ENCODE results near the gene CCL3.
"Not testable (repeated sequence)": the region's sequence is repeated elsewhere in the genome, so short reads cannot be mapped to it uniquely, and the experiment has no call there.

CCL3 gene

GRCh38 chr17:36089888-36090836, at the start of gene CCL3:
Gene CCL3, minus strand, starts transcription at chr17:36090143. Its CDS starts 85 bp downstream, at chr17:36090058.
- DNase-seq, result no peak

- DNase-seq, result no peak
These were observed 46.5 kb upstream of the CCL3 start for GRCh38 chr17:36136439-36136838.

GRCh38 chr17:36136036-36136435, 46.1 kb upstream of the CCL3 start:
- DNase-seq, result no peak

- no peak for DNase-seq
These were observed 45.5 kb upstream of the CCL3 start for GRCh38 chr17:36135465-36135864.

- DNase-seq, result no peak
These were observed 43.8 kb upstream of the CCL3 start for GRCh38 chr17:36133602-36134236.

GRCh38 chr17:36132421-36132831, 42.5 kb upstream of the CCL3 start:
- no peak for DNase-seq

- no peak for DNase-seq
These were observed 42.0 kb upstream of the CCL3 start for GRCh38 chr17:36131931-36132330.

GRCh38 chr17:36131421-36131820, 41.5 kb upstream of the CCL3 start:
- no peak for DNase-seq

GRCh38 chr17:36130346-36130745, 40.4 kb upstream of the CCL3 start:
- DNase-seq, result no peak

GRCh38 chr17:36129616-36130015, 39.7 kb upstream of the CCL3 start:
- no peak for DNase-seq

- no peak for DNase-seq
These were observed 38.6 kb upstream of the CCL3 start for GRCh38 chr17:36128411-36128978.

- no peak for DNase-seq
These were observed 38.0 kb upstream of the CCL3 start for GRCh38 chr17:36127911-36128310.

- DNase-seq, result no peak
These were observed 37.4 kb upstream of the CCL3 start for GRCh38 chr17:36127199-36127893.

GRCh38 chr17:36124879-36125824, 35.2 kb upstream of the CCL3 start:
- no peak for DNase-seq

GRCh38 chr17:36123431-36123830, 33.5 kb upstream of the CCL3 start:
- DNase-seq, result no peak

- not testable (repeated sequence) for DNase-seq
These were observed 31.2 kb upstream of the CCL3 start for GRCh38 chr17:36121099-36121498.

- no peak for DNase-seq
These were observed 30.3 kb upstream of the CCL3 start for GRCh38 chr17:36120221-36120620.

- no peak for DNase-seq
These were observed 28.8 kb upstream of the CCL3 start for GRCh38 chr17:36118477-36119353.

GRCh38 chr17:36117505-36118382, 27.8 kb upstream of the CCL3 start:
- no peak for DNase-seq

- not testable (repeated sequence) for DNase-seq
These were observed 25.7 kb upstream of the CCL3 start for GRCh38 chr17:36115649-36115977.

All from cortex of kidney (tissue), 1 donor.